EH (cell line): ENCODE data around the gene WNT8A.

Source experiments
- DNase-seq: peaks from one replicate; pipeline ENCODE4 v3.0.0-alpha.2; 2015; ENCODE audit warnings: low read depth

The WNT8A gene

DNA sequence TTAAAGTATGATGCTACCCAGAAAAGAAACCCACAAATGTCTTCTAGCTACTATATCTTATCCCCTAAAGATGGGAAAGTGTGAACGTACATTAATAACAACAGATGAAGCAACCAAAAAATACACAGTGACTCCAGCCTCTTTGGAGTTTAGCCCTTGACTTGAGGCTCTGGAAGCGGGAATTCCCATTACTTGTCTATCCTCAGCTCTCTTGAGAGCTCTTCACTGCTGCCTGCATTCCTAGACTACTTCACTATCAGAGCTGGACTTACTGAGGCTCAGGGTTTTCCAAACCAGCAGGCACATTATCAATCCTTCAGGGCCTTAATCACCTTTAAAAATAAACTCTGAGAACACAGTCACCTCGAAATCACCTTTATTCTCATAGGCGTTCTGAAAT is 56.4 kb downstream of the WNT8A start:
- DNase-seq = no peak
